Dermis blood vessel endothelial cell (primary cell): ENCODE measurements around the gene SPON2. TPM values are rescaled to one million over a fixed set of nuclear protein-coding genes. Genes with fewer than 3 reads are reported as not detected.

Experiments used
- DNase-seq: peaks from one replicate; pipeline ENCODE4 v3.0.0; 2010
- total RNA-seq: library from RNA; depleted of rRNA; stranded (reverse); fragments of >200 nt; gene quantifications from 2 replicates; pipeline ENCODE4 v1.2.3, GENCODE V29; 2014

SPON2 gene
- total RNA-seq, 1 donor from 2014 or later, result 1.5 TPM

DNA sequence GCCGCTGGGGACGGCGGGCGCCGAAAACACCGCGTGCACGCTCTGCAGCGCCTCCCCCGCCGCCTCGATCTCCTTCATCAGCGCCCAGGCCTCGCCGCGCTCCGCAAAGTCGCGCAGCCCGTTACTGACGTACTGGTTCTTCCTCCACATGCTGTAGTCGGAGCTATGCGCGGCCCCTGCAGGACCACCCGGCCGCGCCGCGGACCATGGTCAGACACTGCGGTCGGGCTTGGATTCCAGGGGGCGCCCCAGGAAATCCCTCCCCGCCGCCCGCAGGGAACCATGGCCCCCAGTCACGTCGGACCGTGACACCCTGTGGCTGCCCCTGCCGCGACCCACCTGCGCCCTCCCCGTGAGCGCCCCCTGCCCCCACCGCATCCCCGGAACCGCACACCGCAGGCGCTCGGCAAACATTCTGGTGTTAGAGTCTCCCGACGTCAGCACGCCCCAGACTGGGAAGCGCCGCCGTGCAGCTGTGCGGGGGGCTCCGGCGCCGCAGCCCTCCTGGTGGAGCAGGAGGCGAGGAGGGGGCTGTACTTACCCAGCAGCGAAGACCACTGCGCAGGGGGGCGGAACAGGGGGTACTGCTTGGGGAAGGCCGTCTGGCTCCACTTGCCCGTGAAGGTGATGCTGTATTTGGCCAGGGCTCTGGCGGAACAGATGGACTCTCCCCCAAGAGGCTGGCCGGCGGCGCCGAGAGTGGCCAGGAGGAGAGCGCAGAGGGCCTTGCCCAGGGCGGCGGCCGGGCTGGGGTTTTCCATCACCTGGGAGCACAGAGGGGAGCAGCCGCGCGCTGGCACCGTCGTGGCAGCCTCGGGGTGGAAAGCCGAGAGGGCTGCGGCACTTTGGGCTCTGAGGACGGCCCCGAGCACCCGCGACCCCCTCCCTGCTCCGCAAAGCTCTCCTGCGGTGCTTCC lies 814 bp downstream of the SPON2 start:
- DNase-seq, result peak; percentile 15

DNA sequence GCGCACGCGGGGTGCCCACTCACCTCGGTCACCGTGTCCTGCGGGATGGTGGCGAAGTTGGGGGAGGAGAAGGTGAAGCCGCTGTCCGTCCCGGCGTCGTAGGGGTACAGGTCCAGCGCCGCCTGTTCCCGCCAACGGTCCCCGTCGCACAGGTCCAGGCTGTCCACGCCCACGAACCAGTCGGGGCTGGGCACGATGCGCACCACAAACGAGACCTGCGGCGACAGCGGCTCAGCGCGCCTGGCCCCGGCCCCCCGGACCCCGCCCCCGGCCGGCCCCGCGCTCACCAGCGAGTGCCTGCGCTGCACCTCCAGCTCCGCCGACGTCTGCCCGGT lies 1.4 kb downstream of the SPON2 start:
- no peak for DNase-seq

- DNase-seq, result no peak
These were observed 2.0 kb downstream of the SPON2 start for GRCh38 chr4:1170156-1170975.

- no peak for DNase-seq
These were observed 2.7 kb downstream of the SPON2 start for GRCh38 chr4:1169691-1170096.

- DNase-seq, result no peak
These were observed 3.2 kb downstream of the SPON2 start for GRCh38 chr4:1169171-1169671.

DNA sequence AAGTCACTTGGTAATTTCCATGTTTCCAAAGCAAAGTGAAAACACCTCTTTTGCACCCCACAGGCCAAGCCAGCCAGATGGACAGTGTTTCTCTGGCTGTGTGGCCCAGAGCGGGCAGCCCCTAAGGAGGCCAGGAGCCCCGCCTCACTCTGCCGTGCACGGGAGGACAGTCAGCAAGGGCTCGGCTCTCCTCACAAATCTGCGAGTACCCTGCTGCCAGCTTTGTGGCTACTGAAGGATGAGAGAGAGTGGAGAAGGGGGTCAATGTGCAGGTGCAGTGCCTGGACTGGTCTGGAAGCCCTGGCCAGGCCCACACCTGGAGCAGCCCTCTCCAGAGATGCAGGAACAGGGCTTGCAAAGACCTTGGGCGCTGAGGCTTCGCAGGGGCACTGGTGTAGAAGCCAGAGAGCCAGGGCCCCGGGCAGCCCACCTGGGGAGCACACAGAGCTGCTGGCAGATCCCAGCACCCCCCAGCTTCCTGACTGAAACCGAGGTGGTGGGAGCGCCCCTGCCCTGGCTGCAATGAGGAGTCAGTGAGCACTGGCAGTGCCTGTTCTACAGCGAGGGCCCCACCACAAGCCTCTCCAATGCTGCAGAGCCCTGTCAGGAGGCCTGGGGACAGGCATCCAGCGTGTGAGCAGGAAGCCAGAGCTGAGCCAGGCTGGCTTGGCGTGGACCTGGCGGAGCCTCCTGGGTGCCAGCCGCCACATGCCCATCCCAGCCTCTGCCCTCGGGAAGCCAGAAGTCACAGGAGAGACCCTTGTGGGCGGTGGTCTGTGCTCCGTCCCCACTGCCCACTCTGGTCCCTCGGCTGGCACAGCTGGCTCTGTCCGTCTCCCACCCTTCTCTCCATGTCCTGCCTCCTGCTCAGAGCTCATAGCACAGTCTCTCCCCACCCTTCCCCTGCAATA lies 3.9 kb downstream of the SPON2 start:
- no peak for DNase-seq

DNA sequence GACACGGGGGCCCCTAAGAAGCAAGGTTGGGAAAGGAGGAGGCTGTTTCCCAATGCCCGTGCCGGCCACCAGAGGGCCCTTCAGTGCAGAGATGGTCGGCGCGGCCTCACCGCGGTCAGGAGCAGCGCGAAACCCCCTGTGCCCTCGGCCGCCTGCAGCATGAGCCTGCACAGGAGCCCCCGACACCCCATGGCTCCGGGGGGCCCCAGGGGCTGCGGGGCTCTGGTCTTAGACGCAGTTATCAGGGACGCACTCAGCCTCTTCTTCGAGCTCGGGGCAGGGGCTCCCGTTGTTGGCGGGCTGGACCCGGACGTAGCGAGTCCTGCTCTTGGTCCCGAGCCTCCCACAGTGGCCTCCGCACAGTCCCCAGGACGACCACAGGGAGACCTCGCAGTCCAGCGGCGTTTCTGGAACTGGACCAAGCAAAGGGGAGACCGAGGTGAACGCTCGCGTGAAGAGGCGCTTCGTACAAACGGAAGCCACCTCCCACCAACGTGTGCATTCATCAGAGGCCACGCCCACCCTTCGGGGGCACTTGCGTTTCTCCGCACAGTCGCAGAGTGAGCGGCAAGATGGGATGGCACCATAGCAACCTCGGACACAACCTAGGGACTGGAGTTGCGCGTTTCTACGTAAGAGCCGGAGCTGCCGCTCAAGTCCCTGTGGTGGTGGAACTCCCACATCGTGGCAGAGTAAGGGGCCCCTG lies 5.0 kb downstream of the SPON2 start:
- DNase-seq, result peak; percentile 83

GRCh38 chr4:1166509-1167243 lies 5.7 kb downstream of the SPON2 start:
- DNase-seq, result no peak

DNA sequence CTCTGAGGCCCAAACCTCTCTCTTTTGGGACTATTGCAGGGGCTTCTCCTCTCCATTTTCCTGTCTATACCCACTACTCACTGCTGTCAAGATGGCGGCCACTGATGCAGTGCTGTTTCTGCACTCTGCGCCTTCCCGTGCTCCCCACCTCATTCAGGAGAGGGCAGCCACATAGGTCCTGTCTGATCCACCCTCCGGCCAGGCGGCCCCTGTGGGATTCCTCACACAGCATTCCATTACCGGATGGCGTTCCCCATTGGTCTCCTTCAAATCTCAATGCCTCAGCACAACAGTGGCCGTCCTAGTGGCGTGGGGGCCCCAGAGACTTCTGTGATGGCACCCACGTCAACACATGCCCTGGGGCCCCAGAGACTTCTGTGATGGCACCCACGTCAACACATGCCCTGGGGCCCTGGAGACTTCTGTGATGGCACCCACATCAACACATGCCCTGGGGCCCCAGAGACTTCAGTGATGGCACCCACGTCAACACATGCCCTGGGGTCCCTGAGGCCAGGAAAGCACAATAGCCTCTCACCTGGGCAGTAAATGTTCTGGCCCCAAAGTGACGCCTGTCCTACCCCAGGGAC lies 7.3 kb downstream of the SPON2 start:
- no peak for DNase-seq

- DNase-seq, result no peak
These were observed 7.9 kb downstream of the SPON2 start for GRCh38 chr4:1164444-1164843.

GRCh38 chr4:1164040-1164439 lies 8.3 kb downstream of the SPON2 start:
- DNase-seq, result no peak

GRCh38 chr4:1160351-1160750 lies 12.0 kb downstream of the SPON2 start:
- no peak for DNase-seq

DNA sequence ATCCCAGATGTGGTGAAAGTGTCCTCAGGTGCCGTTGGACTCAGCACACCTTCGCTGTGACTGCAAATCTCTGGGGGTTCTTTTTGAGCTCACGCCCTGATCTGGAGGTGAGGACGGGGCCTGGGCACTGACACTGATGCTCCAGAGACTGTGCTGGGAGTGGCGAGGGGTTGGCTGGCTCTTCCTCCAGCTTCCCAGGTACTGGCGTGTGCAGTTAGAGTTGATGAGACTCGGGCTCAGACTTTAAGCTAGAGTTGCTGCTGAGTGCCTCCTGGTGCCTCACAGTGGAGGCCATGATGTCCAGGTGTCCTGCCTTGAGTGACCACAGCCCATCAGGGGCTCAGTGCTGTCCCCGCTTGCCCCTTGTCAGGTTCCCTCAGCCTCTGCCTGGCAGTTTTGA lies 16.3 kb downstream of the SPON2 start:
- DNase-seq, result no peak

DNA sequence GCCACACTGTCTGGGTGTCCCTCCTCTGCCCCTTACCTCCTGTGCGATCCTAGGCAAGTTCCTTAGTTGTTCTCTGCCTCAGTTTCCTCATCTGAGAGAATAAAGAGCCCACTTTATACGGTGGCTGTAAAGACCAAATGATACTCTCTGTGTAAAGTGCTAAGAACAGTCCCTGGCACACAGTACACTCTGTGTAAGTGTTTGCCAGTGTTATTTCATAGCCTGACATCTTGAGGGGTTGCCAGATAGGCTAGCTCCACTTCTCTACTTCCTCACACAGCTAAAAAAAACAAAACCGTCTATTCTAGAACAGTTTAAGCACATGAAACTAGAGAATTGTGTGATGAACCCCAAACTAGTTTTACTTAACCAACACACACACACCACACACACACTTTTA lies 17.1 kb downstream of the SPON2 start:
- DNase-seq, result no peak

DNA sequence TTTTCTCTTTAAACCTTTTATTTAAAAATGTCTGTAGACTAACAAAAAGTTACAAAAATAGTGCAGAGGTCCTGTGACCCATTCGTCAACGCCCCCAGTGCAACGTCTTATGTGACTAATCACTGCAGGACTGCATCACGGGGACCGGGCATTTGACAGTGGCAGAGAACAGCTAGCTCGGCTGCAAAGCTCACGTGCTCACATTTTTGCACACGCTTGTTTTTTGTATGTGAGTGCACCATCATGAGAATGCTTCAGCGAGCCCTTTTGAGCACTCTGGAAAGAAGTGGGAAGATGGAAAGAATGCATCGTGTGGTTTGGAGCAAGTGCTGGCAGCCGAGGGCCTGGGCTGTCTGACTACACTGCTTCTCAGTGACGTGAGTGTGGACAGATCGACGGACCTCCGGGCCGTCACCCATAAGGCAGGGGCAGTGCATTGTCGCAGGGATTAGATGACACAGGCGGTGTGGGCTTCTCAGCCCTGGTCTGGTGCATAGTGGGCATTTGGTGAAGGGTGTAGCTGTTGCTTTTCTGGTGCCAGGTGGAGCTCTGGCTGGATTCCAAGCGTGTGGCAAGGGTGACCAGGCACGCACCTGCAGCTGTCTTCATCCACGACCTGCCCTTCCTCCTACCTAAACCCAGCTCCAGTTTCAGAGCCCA lies 17.7 kb downstream of the SPON2 start:
- no peak for DNase-seq

DNA sequence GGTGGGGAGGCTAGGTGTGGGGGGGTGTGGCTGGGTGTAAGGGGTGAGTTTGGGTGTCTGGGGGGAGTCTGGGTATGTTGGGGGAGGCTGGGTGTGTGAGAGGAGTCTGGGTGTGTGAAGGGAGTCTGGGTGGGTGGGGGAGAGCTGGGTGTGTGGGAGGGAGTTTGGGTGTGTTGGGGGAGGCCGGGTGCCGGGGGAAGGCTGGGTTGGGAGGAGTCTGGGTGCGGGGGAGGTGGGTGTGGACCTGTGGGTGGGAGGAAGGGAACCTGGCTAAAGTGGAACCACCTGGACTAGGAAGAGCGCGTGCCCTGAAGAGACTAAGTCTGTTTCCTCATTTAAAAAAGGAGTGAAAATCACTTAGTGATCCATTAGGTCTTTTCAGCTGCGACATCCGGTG lies 18.3 kb downstream of the SPON2 start:
- no peak for DNase-seq

DNA sequence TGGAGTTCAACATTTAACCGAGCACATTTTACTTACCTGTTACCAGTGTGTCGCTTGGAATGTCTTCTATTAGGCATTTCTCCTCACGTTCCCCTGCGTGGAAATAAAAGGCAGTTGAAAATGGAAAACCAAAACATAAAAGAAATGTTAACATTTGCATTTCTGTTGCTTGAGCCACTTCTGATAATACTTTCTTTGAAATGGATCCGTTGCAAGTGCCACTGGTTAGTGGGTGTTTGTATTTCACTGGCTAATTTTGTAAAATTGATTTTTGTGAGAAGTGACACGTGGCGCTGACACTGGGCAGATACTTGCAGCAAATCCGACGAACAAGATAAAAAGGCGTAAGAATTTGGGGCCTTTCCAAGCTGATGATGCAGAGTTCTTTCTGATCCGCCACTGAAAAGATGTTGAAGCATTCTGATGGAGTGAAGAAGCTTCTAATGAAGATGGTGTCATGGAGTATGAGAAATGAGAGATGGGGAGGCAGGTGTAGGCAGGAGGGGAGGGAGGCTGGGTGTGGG lies 18.8 kb downstream of the SPON2 start:
- no peak for DNase-seq

- DNase-seq, result no peak
These were observed 20.1 kb downstream of the SPON2 start for GRCh38 chr4:1152290-1152689.

- no peak for DNase-seq
These were observed 20.8 kb downstream of the SPON2 start for GRCh38 chr4:1151541-1151940.

GRCh38 chr4:1150875-1151274 lies 21.5 kb downstream of the SPON2 start:
- no peak for DNase-seq
